OCI-LY1 (cell line): ENCODE results near the gene BMP6.

ENCODE experiments used
- H2AFZ ChIP-seq: fragments of 200-600 bp; sonication (generic), shearing (Covaris generic); 2 replicates; pipeline ENCODE4 v1.6.0; 2014; ENCODE audit warnings: antibody characterized with exemption, mild to moderate bottlenecking, low read length
- H3F3A ChIP-seq: fragments of 200-600 bp; sonication (generic), shearing (Covaris generic); 2 replicates; pipeline ENCODE4 v1.6.0; 2014; ENCODE audit warnings: mild to moderate bottlenecking, antibody characterized with exemption, low read length, moderate library complexity; ENCODE audit not compliant: insufficient read depth
- H3K27ac ChIP-seq: fragments of 200-600 bp; sonication (generic); 2 replicates; pipeline ENCODE4 v1.5.1; 2014; ENCODE audit warnings: low read length, mixed run types, mild to moderate bottlenecking, low read depth; ENCODE audit not compliant: poor library complexity, severe bottlenecking
- H3K27me3 ChIP-seq: fragments of 200-600 bp; sonication (generic); 2 replicates; pipeline ENCODE4 v1.6.0; 2014; ENCODE audit warnings: antibody characterized with exemption, mild to moderate bottlenecking, low read length, moderate library complexity; ENCODE audit not compliant: insufficient read depth
- H3K36me3 ChIP-seq: fragments of 200-600 bp; sonication (generic); 2 replicates; pipeline ENCODE4 v1.6.1; 2014; ENCODE audit warnings: mild to moderate bottlenecking, antibody characterized with exemption, low read length, moderate library complexity, mixed read lengths; ENCODE audit not compliant: insufficient read depth
- H3K4me1 ChIP-seq: fragments of 200-600 bp; sonication (generic); 2 replicates; pipeline ENCODE4 v1.5.1; 2014; ENCODE audit warnings: mild to moderate bottlenecking, low read length, moderate library complexity; ENCODE audit not compliant: insufficient read depth, severe bottlenecking
- H3K4me2 ChIP-seq: fragments of 200-600 bp; sonication (generic), shearing (Covaris generic); 2 replicates; pipeline ENCODE4 v1.6.1; 2014; ENCODE audit warnings: low read length
- H3K4me3 ChIP-seq: fragments of 200-600 bp; sonication (generic); 2 replicates; pipeline ENCODE4 v1.5.1; 2014; ENCODE audit warnings: low read length, low read depth, mild to moderate bottlenecking, mixed read lengths; ENCODE audit not compliant: poor library complexity, severe bottlenecking
- H3K79me2 ChIP-seq: fragments of 200-600 bp; shearing (Covaris generic); 2 replicates; pipeline ENCODE4 v1.6.1; 2016; ENCODE audit warnings: mixed run types, low read length, mixed read lengths; ENCODE audit not compliant: insufficient read depth
- H3K9ac ChIP-seq: fragments of 200-600 bp; sonication (generic), shearing (Covaris generic); 2 replicates; pipeline ENCODE4 v1.6.1; 2014; ENCODE audit warnings: mild to moderate bottlenecking, low read length, mixed read lengths
- H3K9me2 ChIP-seq: fragments of 200-600 bp; sonication (generic), shearing (Covaris generic); 2 replicates; pipeline ENCODE4 v1.6.1; 2014; ENCODE audit warnings: low read depth, mild to moderate bottlenecking, low read length, mixed read lengths
- H3K9me3 ChIP-seq: fragments of 200-600 bp; shearing (Covaris generic); 2 replicates; pipeline ENCODE4 v1.6.1; 2014; ENCODE audit warnings: low read length, mixed read lengths
- H4K20me1 ChIP-seq: fragments of 200-600 bp; sonication (generic), shearing (Covaris generic); 2 replicates; pipeline ENCODE4 v1.6.0; 2016; ENCODE audit warnings: mild to moderate bottlenecking, low read length; ENCODE audit not compliant: insufficient read depth
- CTCF ChIP-seq: fragments of 200-600 bp; sonication (generic), shearing (Covaris generic); IDR thresholded peaks from 2 replicates; pipeline ENCODE4 v1.5.1; 2017; ENCODE audit warnings: mild to moderate bottlenecking, antibody characterized with exemption, low read length, moderate library complexity, mixed read lengths
- EZH2 ChIP-seq: fragments of 200-600 bp; sonication (generic), shearing (Covaris generic); IDR thresholded peaks from 2 replicates; pipeline ENCODE4 v1.8.0; 2017; ENCODE audit warnings: borderline replicate concordance, mixed run types, mild to moderate bottlenecking, antibody characterized with exemption, low read length, moderate library complexity, mixed read lengths

The BMP6 gene

GRCh38 chr6:7770111-7770510 is 44.2 kb downstream of the BMP6 start:
- Histone ChIP-seq H3K4me1 (no peaks in the 10 kb centered on the region), H3K4me3 (no peak overlapping the region), H3K27ac (no peak overlapping the region), H3K9me2 (no peaks in the 10 kb centered on the region), H3K9ac (no peak overlapping the region), H2AFZ (no peak overlapping the region), H3F3A (no peaks in the 10 kb centered on the region), H3K79me2 (no peaks in the 10 kb centered on the region), H3K9me3 (no peaks in the 10 kb centered on the region), H4K20me1 (no peaks in the 10 kb centered on the region), H3K4me2 (no peak overlapping the region), H3K36me3 (no peaks in the 10 kb centered on the region), H3K27me3 (peaks cover 4% of the 10 kb centered on the region; the same call in 1 of the 2 replicates)
- no peak for TF ChIP-seq EZH2

GRCh38 chr6:7770601-7771000 is 44.7 kb downstream of the BMP6 start:
- Histone ChIP-seq H3K36me3 (no peaks in the 10 kb centered on the region), H2AFZ (no peak overlapping the region), H3K4me2 (no peak overlapping the region), H3K9ac (no peak overlapping the region), H4K20me1 (no peaks in the 10 kb centered on the region), H3K4me3 (no peak overlapping the region), H3K4me1 (no peaks in the 10 kb centered on the region), H3F3A (no peaks in the 10 kb centered on the region), H3K27ac (no peak overlapping the region), H3K9me2 (no peaks in the 10 kb centered on the region), H3K27me3 (peaks cover 4% of the 10 kb centered on the region; the same call in 1 of the 2 replicates), H3K9me3 (no peaks in the 10 kb centered on the region), H3K79me2 (no peaks in the 10 kb centered on the region)
- TF ChIP-seq CTCF (no peak), EZH2 (no peak)

GRCh38 chr6:7773322-7773721 is 47.4 kb downstream of the BMP6 start:
- Histone ChIP-seq H3K9me3 (no peaks in the 10 kb centered on the region), H3K9ac (no peak overlapping the region), H3K79me2 (no peaks in the 10 kb centered on the region), H3F3A (no peaks in the 10 kb centered on the region), H2AFZ (no peak overlapping the region), H3K4me1 (no peaks in the 10 kb centered on the region), H3K27ac (no peak overlapping the region), H3K4me2 (no peak overlapping the region), H3K9me2 (no peaks in the 10 kb centered on the region), H3K4me3 (no peak overlapping the region), H3K27me3 (peaks cover 4% of the 10 kb centered on the region; the same call in 1 of the 2 replicates), H3K36me3 (no peaks in the 10 kb centered on the region), H4K20me1 (no peaks in the 10 kb centered on the region)
- TF ChIP-seq CTCF (no peak), EZH2 (no peak)

- H3K27ac ChIP-seq: no peak overlapping the region
- no peak overlapping the region for H3K4me2 ChIP-seq
- TF ChIP-seq CTCF (no peak), EZH2 (no peak)
- H3K4me1 ChIP-seq: no peaks in the 10 kb centered on the region
- no peaks in the 10 kb centered on the region for H4K20me1 ChIP-seq
- H2AFZ ChIP-seq: no peak overlapping the region
- H3K36me3 ChIP-seq: no peaks in the 10 kb centered on the region
- H3K9ac ChIP-seq: no peak overlapping the region
- H3K27me3 ChIP-seq: peaks cover 4% of the 10 kb centered on the region; the same call in 1 of the 2 replicates
- H3K4me3 ChIP-seq: no peak overlapping the region
- H3F3A ChIP-seq: no peaks in the 10 kb centered on the region
- H3K9me3 ChIP-seq: no peaks in the 10 kb centered on the region
- H3K79me2 ChIP-seq: no peaks in the 10 kb centered on the region
- no peaks in the 10 kb centered on the region for H3K9me2 ChIP-seq
Observed at GRCh38 chr6:7773914-7774313, 48.0 kb downstream of the BMP6 start.
